NCI-H524 treated with DMSO at 0.1 percent for 48 hours (cell line): ENCODE results near the gene SEC14L5.
"Not testable (repeated sequence)": the region's sequence is repeated elsewhere in the genome, so short reads cannot be mapped to it uniquely, and the experiment has no call there.

ENCODE experiments used
- DNase-seq: peaks from one replicate; lab custom pipeline; 2025; lab: John Stamatoyannopoulos, UW

Gene SEC14L5

GRCh38 chr16:5036228-5037156 is 78.4 kb downstream of the SEC14L5 start:
- no peak for DNase-seq

GRCh38 chr16:5040451-5040850 is 82.3 kb downstream of the SEC14L5 start:
- DNase-seq, result no peak

GRCh38 chr16:5041600-5042133 is 83.5 kb downstream of the SEC14L5 start:
- no peak for DNase-seq

GRCh38 chr16:5042574-5043171 is 84.5 kb downstream of the SEC14L5 start:
- DNase-seq, result no peak

- no peak for DNase-seq
Measured at GRCh38 chr16:5044011-5044540, 85.9 kb downstream of the SEC14L5 start.

- not testable (repeated sequence) for DNase-seq
Measured at GRCh38 chr16:5044581-5044980, 86.5 kb downstream of the SEC14L5 start.

- no peak for DNase-seq
Measured at GRCh38 chr16:5045499-5046115, 87.5 kb downstream of the SEC14L5 start.

GRCh38 chr16:5046914-5047313 is 88.8 kb downstream of the SEC14L5 start:
- no peak for DNase-seq

GRCh38 chr16:5054876-5055865 is 97.0 kb downstream of the SEC14L5 start:
- DNase-seq, result no peak

GRCh38 chr16:5056352-5056751 is 98.2 kb downstream of the SEC14L5 start:
- DNase-seq, result peak; percentile 1

GRCh38 chr16:5058476-5058875 is 100.3 kb downstream of the SEC14L5 start:
- DNase-seq, result no peak

GRCh38 chr16:5059386-5060072 is 101.4 kb downstream of the SEC14L5 start:
- DNase-seq, result no peak

GRCh38 chr16:5060073-5060641 is 102.0 kb downstream of the SEC14L5 start:
- no peak for DNase-seq

GRCh38 chr16:5062051-5062450 is 103.9 kb downstream of the SEC14L5 start:
- no peak for DNase-seq

GRCh38 chr16:5062790-5063765 is 104.9 kb downstream of the SEC14L5 start:
- DNase-seq, result no peak

- no peak for DNase-seq
Measured at GRCh38 chr16:5064915-5065314, 106.8 kb downstream of the SEC14L5 start.

GRCh38 chr16:5065326-5065725 is 107.2 kb downstream of the SEC14L5 start:
- no peak for DNase-seq

GRCh38 chr16:5065813-5066212 is 107.7 kb downstream of the SEC14L5 start, which contains the start of gene C16orf89:
Gene C16orf89 (minus strand): TSS chr16:5065956. CDS start chr16:5065908, 48 bp downstream.
- no peak for DNase-seq

- DNase-seq, result no peak
Measured at GRCh38 chr16:5066511-5066910, 108.4 kb downstream of the SEC14L5 start.
